NCI-H510A (cell line): ENCODE measurements around the gene FOXP2.
"Not testable (repeated sequence)": the region's sequence is repeated elsewhere in the genome, so short reads cannot be mapped to it uniquely, and the experiment has no call there.

Experiments used
- DNase-seq: peaks from one replicate; lab custom pipeline; 2025; lab: John Stamatoyannopoulos, UW

Gene FOXP2

GRCh38 chr7:114414156-114415063 is at the start of gene FOXP2:
TSS of gene FOXP2 (plus strand) at chr7:114414815. CDS start at chr7:114426512, 11,697 bp downstream.
- no peak for DNase-seq

DNA sequence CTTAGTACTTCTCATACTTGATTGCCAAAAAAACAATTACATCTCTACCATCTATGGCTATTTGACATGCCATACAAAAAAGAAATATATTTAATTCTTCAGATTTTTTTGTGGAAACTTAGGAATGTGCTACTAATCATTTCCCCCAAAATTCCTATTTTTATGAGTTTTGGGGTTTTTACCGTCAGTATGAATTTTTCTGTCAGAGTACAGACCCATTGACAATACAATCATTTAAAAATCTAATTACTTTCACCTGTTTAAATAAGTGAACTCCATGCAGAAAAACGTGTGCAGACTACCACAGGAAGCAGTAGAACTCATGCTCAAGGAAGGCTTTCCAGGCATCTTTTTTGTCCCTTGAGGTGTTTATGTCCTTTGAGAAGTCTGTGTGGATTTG is 48.8 kb upstream of the FOXP2 start:
- no peak for DNase-seq

- DNase-seq, result no peak
These were observed 46.1 kb upstream of the FOXP2 start for GRCh38 chr7:114368492-114368891.

- no peak for DNase-seq
These were observed 45.3 kb upstream of the FOXP2 start for GRCh38 chr7:114369294-114369693.

- no peak for DNase-seq
These were observed 42.0 kb upstream of the FOXP2 start for GRCh38 chr7:114372619-114373018.

DNA sequence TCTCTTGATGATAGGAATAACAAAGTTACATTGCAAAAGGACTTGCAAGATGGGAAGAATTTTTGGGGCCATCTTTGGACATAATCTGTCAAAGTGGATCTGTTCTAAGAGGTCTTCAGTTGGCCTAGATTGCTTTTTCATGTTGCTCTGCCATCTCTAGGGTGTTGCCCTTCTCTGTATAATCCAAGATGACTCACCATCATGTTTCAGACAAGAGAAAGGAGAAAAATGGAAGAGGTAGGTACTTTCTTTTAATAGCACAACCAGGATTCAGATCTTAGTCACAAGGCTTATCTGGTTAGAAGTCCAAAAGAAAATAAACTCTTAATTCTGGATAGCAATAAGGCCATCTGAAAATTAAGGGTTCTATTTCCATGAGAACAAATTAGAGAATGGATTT is 38.7 kb upstream of the FOXP2 start:
- DNase-seq, result no peak

DNA sequence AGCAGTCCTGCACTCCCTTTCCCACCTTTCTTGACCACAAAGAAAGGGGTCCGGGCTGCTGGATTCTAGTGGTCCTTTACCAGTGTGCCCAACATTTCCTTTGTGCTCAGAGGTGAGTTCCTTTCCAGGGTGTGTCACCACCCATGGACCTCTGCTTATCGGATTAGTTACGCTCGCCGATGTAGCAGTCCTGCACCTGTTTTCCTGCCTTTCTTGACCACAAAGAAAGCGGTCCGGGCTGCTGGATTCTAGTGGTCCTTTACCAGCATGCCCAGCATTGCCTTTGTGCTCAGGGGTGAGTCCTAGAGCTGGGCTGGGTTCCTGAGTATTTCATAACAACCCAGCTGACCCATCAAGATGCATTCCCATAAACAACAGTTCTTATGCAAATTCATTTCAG is 30.7 kb upstream of the FOXP2 start:
- DNase-seq, result not testable (repeated sequence)

GRCh38 chr7:114384346-114384745 is 30.3 kb upstream of the FOXP2 start:
- not testable (repeated sequence) for DNase-seq

- DNase-seq, result no peak
These were observed 26.6 kb upstream of the FOXP2 start for GRCh38 chr7:114388021-114388420.

- DNase-seq, result no peak
These were observed 21.9 kb upstream of the FOXP2 start for GRCh38 chr7:114392686-114393085.

- DNase-seq, result no peak
These were observed 11.6 kb upstream of the FOXP2 start for GRCh38 chr7:114402876-114403635.

- no peak for DNase-seq
These were observed 9.2 kb upstream of the FOXP2 start for GRCh38 chr7:114405427-114405826.

GRCh38 chr7:114409750-114410149 is 4.9 kb upstream of the FOXP2 start:
- DNase-seq, result no peak

DNA sequence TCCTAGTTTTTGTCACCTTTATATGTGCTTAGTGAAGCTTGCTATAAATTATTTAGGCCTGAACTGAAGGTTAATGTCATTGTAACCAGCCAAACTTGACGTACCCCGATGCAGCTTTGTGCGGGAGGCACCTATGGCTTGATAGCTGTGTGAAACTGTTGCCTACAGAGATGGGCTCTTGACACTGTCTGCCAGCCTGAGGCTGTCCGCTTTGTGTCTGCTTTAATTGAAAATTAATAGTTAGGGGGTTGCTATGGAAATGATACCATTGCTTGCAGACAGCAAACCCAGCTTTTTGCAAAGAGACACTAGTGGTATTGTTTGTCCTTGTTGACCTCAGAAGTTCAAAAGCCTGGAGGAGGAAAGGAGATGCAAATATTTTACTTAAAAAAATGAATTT is 2.1 kb upstream of the FOXP2 start:
- DNase-seq, result no peak

GRCh38 chr7:114413761-114414155 is 857 bp upstream of the FOXP2 start:
- no peak for DNase-seq

DNA sequence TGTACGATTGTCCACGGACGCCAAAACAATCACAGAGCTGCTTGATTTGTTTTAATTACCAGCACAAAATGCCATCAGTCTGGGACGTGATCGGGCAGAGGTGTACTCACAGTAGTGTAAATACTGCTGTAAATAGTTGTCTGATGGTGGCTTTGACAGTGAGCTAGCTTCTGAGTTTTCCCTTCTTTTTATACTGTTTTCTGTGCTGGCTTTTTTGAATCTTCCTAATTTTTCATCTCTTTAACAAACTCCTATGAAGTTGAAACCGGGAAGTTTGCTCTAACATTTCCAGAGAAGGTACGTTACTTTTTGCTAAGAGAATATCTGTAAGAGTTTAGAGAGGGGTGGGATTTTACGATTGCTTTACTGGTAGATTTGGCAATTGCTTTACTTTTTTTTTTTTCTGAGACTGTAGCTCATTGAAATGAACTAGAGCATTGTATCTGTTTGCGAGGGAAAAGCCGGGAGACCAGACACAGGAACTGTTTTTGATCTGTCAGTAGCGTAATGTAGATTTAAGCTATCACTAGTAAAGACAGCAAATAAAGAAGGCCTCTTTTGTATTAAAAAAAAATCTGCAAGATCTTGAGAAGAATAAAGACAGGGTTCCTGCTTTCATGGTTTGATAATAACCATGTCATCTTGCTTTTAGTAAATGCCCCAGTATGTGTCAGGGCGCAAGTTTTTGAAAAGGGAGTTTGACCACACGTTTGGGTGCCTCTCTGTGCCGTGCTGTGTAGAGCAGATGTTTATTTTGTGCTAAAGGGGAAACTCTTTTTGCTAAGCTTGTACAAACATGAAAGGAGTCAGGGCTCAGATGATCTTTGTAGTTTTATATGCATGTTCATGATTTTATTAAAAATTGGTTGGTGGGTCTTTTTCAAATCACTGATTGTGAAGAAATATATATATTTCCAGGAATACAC is 712 bp downstream of the FOXP2 start:
- DNase-seq, result no peak

DNA sequence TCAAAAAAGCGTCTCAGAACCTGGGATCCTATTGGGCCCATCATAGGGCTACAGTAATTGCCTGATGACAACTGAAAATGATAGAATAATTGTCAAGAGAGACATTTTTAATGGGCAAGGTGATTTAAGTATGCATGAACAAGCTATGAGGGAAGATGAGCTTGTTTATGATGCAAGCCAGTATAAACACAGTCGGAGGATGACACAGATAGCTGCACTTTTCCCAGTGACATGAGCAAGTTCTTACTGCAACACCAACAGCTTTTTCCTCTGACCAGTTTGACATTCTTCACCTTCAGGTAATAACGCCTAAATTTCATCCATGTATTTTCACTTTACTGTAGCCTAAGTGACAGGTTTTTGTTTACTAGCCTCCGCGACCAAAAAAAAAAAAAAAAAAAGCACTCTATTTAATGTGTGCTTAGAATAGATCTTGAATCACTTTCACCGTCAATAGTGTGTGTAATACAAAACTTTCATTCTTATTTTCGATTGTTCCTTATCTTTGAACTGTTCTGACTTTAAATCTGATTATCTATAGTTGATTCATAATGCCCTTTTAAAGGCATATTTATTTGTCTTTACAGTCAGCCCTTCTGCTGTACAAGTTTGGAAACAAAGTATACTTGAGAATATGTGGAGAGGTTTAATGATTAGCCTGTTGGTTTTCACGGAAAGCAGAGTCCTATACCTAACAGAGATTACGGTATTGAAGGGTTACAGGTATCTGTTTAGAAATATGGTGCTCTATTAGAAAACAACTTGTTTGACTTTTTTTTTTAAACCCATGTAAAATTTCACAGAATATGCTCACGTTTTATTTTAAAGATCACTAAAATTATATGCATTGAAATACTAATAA is 1.7 kb downstream of the FOXP2 start:
- no peak for DNase-seq

GRCh38 chr7:114417290-114417689 is 2.7 kb downstream of the FOXP2 start:
- no peak for DNase-seq

DNA sequence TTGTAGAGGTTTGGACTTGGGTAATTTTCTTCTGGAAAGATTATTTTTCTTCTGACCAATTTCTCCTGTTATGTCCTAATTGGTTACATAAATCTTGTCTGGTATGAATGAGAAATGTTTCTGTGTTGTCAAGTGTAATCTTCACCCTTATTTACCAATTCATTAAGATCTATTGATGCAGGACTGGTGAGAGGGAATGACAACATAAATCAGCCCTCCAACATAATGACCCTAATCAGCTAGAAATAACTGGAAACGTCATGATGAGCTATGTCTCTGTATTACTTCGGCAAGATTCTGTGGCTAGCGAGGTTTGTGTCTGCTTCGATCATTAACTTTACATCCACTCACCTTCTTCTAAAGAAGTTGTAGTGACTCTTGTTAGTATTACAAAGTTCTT is 3.5 kb downstream of the FOXP2 start:
- DNase-seq, result no peak

- DNase-seq, result no peak
These were observed 5.0 kb downstream of the FOXP2 start for GRCh38 chr7:114419441-114420272.
